NCI-H82 treated with DMSO at 0.1 percent for 48 hours (cell line): ENCODE measurements around the gene KLK6.

Source experiments
- DNase-seq: peaks from one replicate; lab custom pipeline; 2025; ENCODE audit not compliant: unreplicated experiment; lab: John Stamatoyannopoulos, UW

The KLK6 gene

GRCh38 chr19:50959731-50960500, 9.5 kb downstream of the KLK6 start:
- DNase-seq: no peak

DNA sequence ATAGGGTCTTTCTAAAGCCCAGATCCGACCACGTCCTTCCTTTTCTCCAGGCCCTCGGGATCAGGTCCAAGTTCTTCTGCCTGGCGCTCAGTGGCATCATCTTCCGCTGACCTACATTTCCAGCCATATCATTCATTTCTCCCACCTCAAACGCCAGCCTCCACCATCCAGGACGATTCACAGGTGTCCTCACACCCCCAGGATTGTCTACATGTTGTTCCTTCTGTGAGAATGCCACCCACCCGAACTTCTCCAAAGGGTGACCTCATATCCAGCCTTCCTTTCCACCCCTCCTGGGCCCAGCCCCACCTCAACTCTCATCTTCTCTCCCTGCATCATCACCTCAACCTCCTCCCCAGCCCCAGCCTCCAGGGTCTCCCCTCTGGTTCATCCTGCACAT, 11.8 kb downstream of the KLK6 start:
- no peak for DNase-seq

GRCh38 chr19:50952910-50953309, 16.5 kb downstream of the KLK6 start, which contains the start of gene KLK5:
TSS of gene KLK5 (minus strand) at chr19:50953038. CDS start at chr19:50952657, 381 bp downstream.
- no peak for DNase-seq

GRCh38 chr19:50949861-50950260, 19.5 kb downstream of the KLK6 start:
- DNase-seq: no peak

- DNase-seq: no peak
Observed at GRCh38 chr19:50947123-50947522, 22.3 kb downstream of the KLK6 start.

GRCh38 chr19:50944795-50945194, 24.6 kb downstream of the KLK6 start:
- DNase-seq: no peak

DNA sequence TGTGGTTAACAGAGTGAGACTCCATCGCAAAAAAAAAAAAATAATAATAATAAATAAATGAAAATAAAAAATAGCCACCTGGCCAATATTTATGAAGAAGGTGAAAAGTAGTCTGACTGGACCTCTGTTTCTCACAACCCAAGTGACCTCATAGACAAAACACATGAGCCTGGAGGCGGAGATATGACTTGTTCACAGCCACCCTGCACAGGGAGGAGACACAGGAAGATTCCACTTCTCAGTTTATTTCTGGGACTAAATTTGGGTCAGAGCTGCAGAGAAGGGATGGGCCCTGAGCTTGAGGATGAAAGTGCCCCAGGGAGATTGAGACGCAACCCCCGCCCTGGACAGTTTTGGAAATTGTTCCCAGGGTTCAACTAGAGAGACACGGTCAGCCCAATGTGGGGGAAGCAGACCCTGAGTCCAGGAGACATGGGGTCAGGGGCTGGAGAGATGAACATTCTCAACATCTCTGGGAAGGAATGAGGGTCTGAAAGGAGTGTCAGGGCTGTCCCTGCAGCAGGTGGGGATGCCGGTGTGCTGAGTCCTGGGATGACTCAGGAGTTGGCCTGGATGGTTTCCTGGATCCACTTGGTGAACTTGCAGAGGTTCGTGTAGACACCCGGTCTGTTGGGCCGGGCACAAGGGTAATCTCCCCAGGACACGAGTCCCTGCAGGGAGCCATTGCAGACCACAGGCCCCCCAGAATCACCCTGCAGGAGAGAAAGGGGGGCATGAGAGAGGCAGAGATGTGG, 26.1 kb downstream of the KLK6 start:
- DNase-seq: no peak

GRCh38 chr19:50939596-50939995, 29.8 kb downstream of the KLK6 start:
- DNase-seq: no peak

DNA sequence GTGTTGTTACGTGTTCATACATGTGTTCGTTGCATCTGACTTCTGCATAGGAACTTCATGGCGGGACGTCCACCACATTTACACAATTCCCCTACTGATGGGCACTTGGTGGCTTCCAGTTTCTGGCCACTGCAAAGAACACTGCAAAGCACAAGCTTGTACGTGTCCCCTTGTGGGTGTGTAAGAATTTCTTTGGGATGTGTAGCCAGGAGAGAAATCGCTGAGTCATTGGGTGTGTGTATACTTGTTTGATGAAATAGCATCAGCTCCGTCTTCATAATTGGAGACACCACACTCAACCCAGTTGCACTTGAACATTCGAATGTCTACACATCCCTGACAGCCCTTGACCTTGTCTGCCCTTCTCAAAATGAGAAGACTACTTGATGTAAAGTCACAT, 35.8 kb downstream of the KLK6 start:
- no peak for DNase-seq

GRCh38 chr19:50932690-50933083, 36.7 kb downstream of the KLK6 start:
- no peak for DNase-seq

GRCh38 chr19:50932018-50932689, 37.2 kb downstream of the KLK6 start:
- no peak for DNase-seq

DNA sequence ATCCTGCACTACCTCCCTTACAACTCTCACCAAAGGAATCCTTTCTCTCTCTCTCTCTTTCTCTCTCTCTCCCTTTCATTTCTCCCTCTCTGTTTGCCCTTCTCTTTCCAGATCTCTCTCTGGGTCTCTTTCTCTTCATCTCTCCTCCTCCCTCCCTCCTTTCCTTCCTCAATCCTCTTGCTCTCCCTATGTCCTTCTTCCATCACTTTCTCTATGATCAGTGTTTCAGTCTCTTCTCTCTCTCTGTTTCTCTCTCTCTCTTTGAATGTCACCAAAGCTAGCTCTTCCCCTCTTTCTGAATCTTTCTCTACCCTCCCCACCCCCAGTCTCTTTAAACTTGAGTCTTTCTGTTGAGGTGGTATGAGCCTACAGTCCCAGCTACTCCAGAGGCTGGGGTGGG, 38.4 kb downstream of the KLK6 start:
- no peak for DNase-seq

DNA sequence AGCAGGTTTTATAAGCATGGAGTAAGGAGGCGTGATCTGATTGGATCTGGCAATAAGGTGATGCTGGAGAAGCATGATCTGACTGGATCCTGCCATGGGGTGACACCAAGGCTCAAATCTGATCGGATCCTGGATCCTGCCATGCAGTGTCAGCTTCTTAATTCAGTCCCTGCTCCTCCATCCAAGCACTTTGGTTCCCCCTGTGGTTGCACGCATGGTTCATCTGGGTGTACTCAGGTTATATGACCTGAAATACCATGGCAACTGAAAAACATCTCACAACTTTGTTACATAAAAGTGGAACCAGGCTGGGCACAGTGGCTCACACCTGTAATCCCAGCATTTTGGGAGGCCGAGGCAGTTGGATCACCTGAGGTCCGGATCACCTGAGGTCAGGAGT, 40.6 kb downstream of the KLK6 start:
- no peak for DNase-seq

DNA sequence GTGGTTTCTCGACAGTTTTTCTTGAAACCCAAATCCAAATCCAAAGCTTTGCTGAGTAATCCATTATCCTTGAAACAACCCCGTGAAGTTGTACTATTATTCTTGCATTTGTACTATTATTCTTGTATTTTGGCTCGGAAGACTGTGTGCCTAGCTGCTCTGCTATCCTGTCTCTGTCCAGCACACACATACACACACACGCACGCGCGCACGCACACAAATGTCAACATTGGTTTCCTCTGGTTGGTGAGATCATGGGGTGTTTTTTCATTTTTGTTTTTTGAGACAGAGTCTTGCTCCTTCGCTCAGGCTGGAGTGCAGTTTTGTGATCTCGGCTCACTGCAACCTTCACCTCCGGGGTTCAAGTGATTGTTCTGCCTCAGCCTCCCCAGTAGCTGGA, 43.2 kb downstream of the KLK6 start:
- DNase-seq: no peak

DNA sequence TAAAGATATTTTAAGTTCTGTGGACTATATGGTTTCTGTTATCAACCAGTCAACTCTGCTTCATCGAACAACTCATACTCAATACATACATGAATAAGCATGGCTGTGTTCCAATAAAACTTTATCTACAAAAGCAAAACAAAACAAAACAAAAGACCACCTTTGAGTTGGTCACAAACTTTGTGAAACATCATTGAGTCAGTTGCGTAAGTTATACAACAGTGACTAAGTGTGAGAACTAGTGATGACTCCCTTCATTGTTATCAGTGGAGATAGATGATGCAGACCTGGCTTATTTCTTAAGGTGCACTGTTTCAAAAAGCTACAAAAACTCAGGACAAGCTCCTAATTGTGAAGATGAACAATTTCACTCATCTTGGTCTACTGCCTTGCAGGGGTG, 43.7 kb downstream of the KLK6 start:
- DNase-seq: no peak

GRCh38 chr19:50924586-50924985, 44.8 kb downstream of the KLK6 start:
- no peak for DNase-seq

DNA sequence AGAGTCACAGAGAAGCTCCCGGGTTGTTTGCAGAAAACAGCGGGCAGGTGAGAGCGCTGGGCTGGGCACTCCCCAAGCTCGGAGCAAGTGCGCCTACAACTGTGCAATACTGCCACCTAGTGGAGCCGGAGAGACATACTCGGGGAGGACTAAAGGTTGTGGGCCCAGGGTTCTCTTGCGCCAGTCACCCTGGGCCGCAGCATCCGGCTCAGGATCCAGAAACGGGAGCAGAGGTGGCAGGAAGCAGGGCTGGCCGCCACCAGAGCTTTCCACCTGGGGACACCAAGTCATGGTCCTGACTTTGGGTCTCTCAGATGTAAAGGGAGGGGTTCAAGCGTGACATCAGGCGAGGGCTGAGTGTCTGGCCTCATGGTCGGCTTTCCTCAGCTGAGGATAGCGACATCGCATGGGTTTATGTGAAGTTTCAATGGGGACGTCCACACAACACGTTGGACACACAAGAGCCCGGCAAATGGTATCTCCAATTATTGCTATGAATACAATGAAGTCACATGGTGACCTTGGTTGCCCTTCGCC, 47.0 kb downstream of the KLK6 start:
- DNase-seq: peak; percentile 40

DNA sequence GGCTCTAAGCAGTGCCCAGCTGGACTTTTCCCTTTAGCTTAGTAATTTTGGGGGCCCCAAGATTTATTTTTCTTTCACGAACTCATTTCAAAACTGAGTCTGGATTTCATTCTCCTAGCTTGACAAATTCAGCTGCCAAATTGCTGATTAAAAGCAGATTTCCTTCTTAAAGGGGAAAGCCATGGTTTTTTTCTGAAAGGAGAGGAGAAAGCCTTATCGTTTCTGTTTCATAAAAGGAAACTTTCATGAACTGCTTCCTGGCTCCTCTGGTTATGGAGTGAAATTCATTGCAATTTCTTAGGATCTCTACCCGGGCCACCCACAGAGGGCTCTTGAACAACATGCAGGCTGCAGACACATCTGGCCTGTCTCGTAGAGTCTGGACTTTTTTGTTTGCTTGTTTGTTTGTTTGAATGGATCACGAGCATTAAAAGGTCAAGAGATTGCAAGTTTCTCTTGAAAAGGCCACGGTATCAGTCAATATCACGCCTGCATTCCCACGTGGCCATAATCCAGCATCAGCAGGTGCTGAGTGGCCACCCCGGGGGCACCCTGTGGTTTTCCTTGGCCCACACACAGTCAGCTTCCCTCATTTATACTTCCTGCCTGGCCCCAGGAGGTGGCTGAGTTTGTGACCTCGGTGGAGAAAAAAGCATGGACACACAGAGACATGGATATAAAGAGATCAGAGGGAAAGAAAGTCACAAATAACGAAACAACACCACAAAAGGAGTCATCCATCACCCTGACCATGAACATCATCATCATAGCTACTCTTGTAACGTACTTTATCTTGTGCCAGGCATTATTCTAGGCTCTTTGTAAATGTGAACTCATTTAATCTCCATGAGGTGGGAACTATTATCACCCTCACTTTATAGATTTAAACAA, 47.7 kb downstream of the KLK6 start:
- DNase-seq: no peak

DNA sequence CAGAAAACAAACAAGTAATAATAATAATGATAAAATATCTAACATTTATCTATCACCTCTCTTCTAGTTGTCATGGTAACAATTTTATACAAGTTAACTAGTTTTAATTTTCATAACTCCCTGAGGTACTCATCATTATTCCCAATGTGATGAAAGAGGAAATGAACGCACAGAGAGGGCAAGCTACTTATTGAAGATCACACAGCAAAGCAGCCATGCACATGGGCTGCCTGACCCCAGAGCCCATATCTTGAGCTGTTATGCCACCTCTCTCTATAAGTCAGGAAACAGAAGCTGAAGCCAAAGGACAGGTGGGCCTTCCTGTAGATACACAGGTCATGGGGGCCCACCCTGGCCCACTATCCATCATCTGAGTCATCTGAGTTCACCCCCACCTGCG, 53.3 kb downstream of the KLK6 start:
- DNase-seq: no peak
